Measurements from ENCODE around the gene SFTPD. TPM values are rescaled to one million over a fixed set of nuclear protein-coding genes. Genes with fewer than 3 reads are reported as not detected.

The SFTPD gene
- total RNA-seq, 1 donor from 2014 or later = not detected

GRCh38 chr10:79947787-79948424 is 999 bp downstream of the SFTPD start:
- no peak for TF ChIP-seq CTCF (conservative IDR thresholded peaks at IDR 0.05)
- no peak overlapping the region for H3K27ac Mint-ChIP-seq (ENCODE audit: unreplicated experiment)
- H3K27me3 Mint-ChIP-seq (ENCODE audit: low read depth) = peaks cover 5% of the 10 kb centered on the region
- H3K4me3 Mint-ChIP-seq = no peak overlapping the region
- H3K4me1 Mint-ChIP-seq = no peaks in the 10 kb centered on the region
- peaks cover 3% of the 10 kb centered on the region for H3K36me3 Mint-ChIP-seq (ENCODE audit: low read depth)
- peaks cover 3% of the 10 kb centered on the region for H3K9me3 Mint-ChIP-seq
- DNase-seq (ENCODE audit: low read depth, low spot score) = no peak

- H3K27ac Mint-ChIP-seq (ENCODE audit: unreplicated experiment) = no peak overlapping the region
- H3K4me3 Mint-ChIP-seq = no peak overlapping the region
These were observed 1.9 kb downstream of the SFTPD start for GRCh38 chr10:79947083-79947415.

GRCh38 chr10:79946271-79947082 is 2.4 kb downstream of the SFTPD start:
- peaks cover 5% of the 10 kb centered on the region for H3K27me3 Mint-ChIP-seq (ENCODE audit: low read depth)
- H3K36me3 Mint-ChIP-seq (ENCODE audit: low read depth) = peaks cover 3% of the 10 kb centered on the region
- H3K4me3 Mint-ChIP-seq = no peak overlapping the region
- peaks cover 3% of the 10 kb centered on the region for H3K9me3 Mint-ChIP-seq
- no peak for TF ChIP-seq CTCF (conservative IDR thresholded peaks at IDR 0.05)
- H3K4me1 Mint-ChIP-seq = no peaks in the 10 kb centered on the region
- no peak overlapping the region for H3K27ac Mint-ChIP-seq (ENCODE audit: unreplicated experiment)
- no peak for DNase-seq (ENCODE audit: low read depth, low spot score)

More at GRCh38 chr10:79947083-79947415, 1.9 kb downstream of the SFTPD start:
- TF ChIP-seq CTCF (conservative IDR thresholded peaks at IDR 0.05) = no peak
- DNase-seq (ENCODE audit: low read depth, low spot score) = no peak
- peaks cover 3% of the 10 kb centered on the region for H3K36me3 Mint-ChIP-seq (ENCODE audit: low read depth)
- H3K27me3 Mint-ChIP-seq (ENCODE audit: low read depth) = peaks cover 5% of the 10 kb centered on the region
- no peaks in the 10 kb centered on the region for H3K4me1 Mint-ChIP-seq
- peaks cover 3% of the 10 kb centered on the region for H3K9me3 Mint-ChIP-seq

GRCh38 chr10:79944428-79945395 is 4.2 kb downstream of the SFTPD start:
- H3K27ac Mint-ChIP-seq (ENCODE audit: unreplicated experiment) = no peak overlapping the region
- no peaks in the 10 kb centered on the region for H3K4me1 Mint-ChIP-seq
- DNase-seq (ENCODE audit: low read depth, low spot score) = no peak
- TF ChIP-seq CTCF (conservative IDR thresholded peaks at IDR 0.05) = no peak
- H3K27me3 Mint-ChIP-seq (ENCODE audit: low read depth) = peaks cover 5% of the 10 kb centered on the region
- no peaks in the 10 kb centered on the region for H3K9me3 Mint-ChIP-seq
- H3K36me3 Mint-ChIP-seq (ENCODE audit: low read depth) = no peaks in the 10 kb centered on the region
- H3K4me3 Mint-ChIP-seq = no peak overlapping the region

GRCh38 chr10:79943871-79944270 is 5.0 kb downstream of the SFTPD start:
- H3K27me3 Mint-ChIP-seq (ENCODE audit: low read depth) = peaks cover 5% of the 10 kb centered on the region
- DNase-seq (ENCODE audit: low read depth, low spot score) = no peak
- H3K27ac Mint-ChIP-seq (ENCODE audit: unreplicated experiment) = no peak overlapping the region
- H3K4me3 Mint-ChIP-seq = no peak overlapping the region
- no peaks in the 10 kb centered on the region for H3K36me3 Mint-ChIP-seq (ENCODE audit: low read depth)
- no peaks in the 10 kb centered on the region for H3K9me3 Mint-ChIP-seq
- no peak for TF ChIP-seq CTCF (conservative IDR thresholded peaks at IDR 0.05)
- no peaks in the 10 kb centered on the region for H3K4me1 Mint-ChIP-seq
